Thyroid gland (tissue), 4 donors: ENCODE results near the gene SKIDA1.

ENCODE experiments used
- CTCF ChIP-seq, 6 experiments: fragments of 200-600 bp in 3 of 6; fragments of 450-650 bp in 3 of 6; sonication (generic) in 3 of 6; IDR thresholded peaks; one replicate each; pipeline ENCODE4 v1.5.1; 2016 to 2019; ENCODE audit warnings: antibody characterized with exemption in 6 of 6, mild to moderate bottlenecking in 2 of 6, inconsistent platforms in 1 of 6, moderate library complexity in 1 of 6
- POLR2A ChIP-seq, 2 donors: fragments of 450-650 bp; IDR thresholded peaks; one replicate each; pipeline ENCODE4 v1.6.1; 2017; ENCODE audit warnings: antibody characterized with exemption in 2 of 2, mild to moderate bottlenecking in 2 of 2, moderate library complexity in 1 of 2

GRCh38 chr10:21534280-21534586 lies 8.8 kb upstream of the SKIDA1 start:
- TF ChIP-seq POLR2A (IDR thresholded peaks at IDR 0.05) (no peak), CTCF (IDR thresholded peaks at IDR 0.05) (no peak)
